ENCODE measurements around the gene ENSA.
A peak's percentile ranks its signal among the peaks of the same experiment; 100 is the strongest.
"Not testable (repeated sequence)": the region's sequence is repeated elsewhere in the genome, so short reads cannot be mapped to it uniquely, and the experiment has no call there.

The ENSA gene

DNA sequence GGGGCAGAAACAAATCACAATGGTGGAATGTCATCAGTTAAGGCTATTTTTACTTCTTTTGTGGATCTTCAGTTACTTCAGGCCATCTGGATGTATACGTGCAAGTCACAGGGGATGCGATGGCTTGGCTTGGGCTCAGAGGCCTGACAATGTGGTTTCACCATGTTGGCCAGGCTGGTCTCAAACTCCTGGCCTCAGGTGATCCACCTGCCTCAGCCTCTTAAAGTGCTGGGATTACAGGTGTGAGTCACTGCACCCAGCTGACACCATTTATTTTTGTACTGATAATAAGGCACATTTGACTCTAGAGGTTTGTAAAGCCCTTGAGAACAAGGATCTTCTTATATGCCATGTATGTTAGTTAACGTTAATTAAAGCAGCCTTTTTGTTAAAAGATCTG lies 48.4 kb downstream of the ENSA start:
- DNase-seq (ENCODE audit: low read depth), result not testable (repeated sequence)

DNA sequence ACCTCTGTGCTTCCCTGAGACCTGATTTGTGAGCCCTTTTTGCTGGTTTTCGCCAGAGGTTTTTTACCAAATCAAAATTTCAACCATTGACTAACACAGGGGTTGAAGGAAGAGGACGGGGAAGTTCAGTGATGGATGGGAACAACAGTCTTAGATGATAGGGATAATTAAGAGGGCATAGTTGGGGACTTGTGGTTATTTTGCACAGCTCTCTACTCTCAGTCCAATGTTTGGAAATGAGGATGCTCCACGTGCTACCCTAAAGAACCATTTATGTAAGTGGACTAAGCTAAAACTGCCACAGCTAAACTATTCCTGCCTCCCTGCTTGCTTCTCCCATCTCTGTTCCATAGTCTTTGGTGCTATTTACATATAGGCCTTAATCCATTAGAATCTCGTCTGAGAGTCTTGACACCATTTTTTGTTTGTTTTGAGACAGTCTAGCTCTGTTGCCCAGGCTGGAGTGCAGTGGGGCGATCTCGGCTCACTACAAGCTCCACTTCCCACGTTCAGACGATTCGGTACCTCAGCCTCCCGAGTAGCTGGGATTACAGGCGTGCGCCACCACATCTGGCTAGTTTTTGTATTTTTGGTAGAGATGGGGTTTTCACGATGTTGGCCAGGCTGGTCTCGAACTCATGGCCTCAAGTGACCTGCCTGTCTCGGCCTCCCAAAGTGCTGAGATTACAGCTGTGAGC lies 49.3 kb downstream of the ENSA start:
- DNase-seq (ENCODE audit: low read depth), result no peak

GRCh38 chr1:150579110-150579944 lies 50.1 kb downstream of the ENSA start, which contains the start of gene MCL1:
TSS of gene MCL1 (minus strand) at chr1:150579610. CDS start at chr1:150579530, 80 bp downstream.
- DNase-seq (ENCODE audit: low read depth), result peak; percentile 81

DNA sequence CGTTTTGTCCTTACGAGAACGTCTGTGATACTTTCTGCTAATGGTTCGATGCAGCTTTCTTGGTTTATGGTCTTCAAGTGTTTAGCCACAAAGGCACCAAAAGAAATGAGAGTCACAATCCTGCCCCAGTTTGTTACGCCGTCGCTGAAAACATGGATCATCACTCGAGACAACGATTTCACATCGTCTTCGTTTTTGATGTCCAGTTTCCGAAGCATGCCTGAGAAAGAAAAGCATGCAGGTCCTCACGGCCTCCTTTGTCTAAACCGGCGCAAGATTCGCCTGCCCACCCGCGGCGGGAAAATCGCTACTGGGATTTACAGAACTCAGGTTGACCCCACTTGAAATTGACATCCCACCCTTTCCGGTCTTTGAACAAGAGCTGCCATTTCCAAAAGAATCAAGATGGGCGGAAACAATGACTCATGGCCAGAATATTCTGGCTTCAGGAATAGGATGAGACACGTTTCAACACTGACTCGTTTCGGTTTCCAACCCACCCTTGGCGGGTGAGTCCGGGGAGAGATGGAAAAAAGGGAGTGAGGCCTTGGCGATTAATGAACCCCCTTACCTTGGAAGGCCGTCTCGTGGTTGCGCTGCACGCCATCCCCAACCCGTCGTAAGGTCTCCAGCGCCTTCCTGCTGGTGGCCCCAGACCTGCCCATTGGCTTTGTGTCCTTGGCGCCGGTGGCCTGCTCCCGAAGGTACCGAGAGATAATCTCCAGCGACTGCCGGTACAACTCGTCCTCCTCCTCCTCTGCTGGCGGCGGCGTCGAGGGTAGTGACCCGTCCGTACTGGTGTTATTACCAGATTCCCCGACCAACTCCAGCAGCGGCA lies 50.9 kb downstream of the ENSA start:
- no peak for DNase-seq (ENCODE audit: low read depth)

DNA sequence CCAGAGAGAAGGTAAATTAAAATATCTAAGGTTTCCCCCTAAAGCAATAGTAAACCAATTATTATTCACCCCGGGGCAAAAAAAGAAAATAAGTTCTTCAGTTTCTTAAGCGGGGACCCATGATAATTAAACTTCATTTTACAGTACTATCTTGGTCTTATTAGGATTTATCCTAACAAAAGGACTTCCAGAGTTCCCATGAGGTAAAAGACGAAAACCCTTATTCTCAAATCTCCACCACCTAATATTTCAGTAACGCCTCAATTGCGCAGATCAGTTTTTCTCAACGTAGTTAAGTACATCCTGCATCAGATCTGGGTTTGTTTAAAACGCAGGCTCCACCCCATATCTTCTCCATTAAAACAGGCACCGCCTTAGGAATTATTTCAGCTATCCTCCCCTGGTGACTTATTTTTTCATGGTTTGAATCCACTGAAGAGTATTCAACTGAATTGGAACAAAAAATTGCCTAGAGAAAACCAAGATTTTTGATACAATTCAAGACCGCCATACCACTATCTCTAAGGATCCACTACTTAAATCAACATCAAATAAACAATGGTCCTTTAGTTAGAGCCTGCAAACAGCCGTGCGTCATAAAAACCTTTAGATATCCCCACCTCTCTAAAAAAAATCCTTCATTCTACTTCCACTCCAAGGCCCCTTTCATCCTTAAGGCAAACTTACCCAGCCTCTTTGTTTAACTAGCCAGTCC lies 51.7 kb downstream of the ENSA start:
- DNase-seq (ENCODE audit: low read depth), result no peak

GRCh38 chr1:150576794-150577556 lies 52.4 kb downstream of the ENSA start:
- no peak for DNase-seq (ENCODE audit: low read depth)

DNA sequence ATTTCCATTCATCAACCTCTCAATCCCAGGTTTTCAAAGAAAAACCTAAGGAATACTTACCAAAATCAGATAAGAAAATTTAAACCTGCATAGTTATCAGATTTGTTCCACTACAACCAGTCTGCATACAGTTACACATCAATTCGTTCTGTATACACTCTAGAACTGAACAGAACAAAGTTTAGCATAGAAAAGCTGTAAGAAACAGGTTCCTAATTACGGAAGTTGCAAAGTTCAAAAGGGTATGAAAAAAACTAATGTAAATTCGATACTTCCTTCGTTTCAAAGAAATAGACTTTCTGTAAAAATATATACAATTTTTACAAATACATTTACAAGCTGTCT lies 53.1 kb downstream of the ENSA start:
- DNase-seq (ENCODE audit: low read depth), result no peak

- no peak for DNase-seq (ENCODE audit: low read depth)
Observed at GRCh38 chr1:150575518-150576366, 53.7 kb downstream of the ENSA start.

- no peak for DNase-seq (ENCODE audit: low read depth)
Observed at GRCh38 chr1:150575072-150575489, 54.3 kb downstream of the ENSA start.

- DNase-seq (ENCODE audit: low read depth), result no peak
Observed at GRCh38 chr1:150574260-150575071, 54.9 kb downstream of the ENSA start.

DNA sequence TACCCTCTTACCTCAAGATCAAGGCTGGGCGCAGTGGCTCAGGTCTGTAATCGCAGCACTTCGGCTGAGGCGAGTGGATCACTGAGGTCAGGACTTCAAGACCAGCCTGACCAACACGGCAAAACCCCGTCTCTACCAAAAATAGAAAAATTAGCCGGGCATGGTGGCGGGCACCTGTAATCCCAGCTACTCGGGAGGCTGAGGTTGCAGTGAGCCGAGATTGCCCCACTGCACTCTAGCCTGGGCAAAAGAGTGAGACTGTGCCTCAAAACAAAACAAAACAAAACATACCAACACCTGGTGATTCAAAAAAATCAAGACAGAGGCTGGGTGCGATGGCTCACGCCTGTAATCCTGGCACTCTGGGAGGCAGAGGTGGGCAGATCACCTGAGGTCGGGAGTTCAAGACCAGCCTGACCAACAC lies 55.8 kb downstream of the ENSA start:
- DNase-seq (ENCODE audit: low read depth), result not testable (repeated sequence)

DNA sequence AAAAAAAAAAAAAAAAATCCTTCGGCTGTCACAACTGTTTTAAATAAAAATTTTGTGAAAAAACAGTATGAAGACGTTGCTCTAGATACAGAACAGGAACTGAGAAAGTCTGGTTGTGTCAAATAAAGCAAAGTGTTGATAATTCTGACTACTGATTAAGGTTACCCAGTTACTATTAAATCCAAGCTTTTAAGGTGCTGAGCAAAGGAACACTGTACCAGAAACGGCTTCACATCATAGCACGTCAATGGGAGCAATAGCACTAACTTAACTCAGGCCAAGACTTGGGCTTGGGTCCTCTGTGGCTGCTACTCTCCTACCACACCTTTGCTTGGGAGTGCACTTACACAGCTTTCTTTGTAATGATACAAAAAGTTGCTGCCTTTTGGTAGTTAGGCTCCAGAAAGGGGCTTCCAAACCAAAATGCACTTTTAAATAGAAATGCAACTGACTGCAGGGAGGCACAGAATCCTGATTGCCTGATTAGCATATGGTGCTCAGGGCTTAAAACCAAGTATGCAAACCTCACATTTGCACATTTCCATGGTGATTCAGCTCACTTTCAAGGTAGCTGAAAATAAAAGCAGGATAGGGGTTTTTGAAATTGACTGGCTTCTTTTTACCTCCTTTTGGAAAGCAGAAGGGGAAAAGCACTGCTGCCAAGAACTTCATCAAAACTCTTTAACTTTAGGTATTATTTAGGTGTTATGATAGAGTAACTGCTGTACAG lies 56.3 kb downstream of the ENSA start:
- DNase-seq (ENCODE audit: low read depth), result no peak

Data from activated gamma-delta T cell treated with anti-CD3 and anti-CD28 coated beads, Interleukin-2, amount 50 U/mL, for 16 hours (primary cell).